Activated naive CD8-positive, alpha-beta T cell treated with anti-CD3 and anti-CD28 coated beads, Interleukin-2, amount 50 U/mL, for 16 hours (primary cell): ENCODE results near the gene GALNT10.

Experiments
- DNase-seq: peaks from one replicate; pipeline ENCODE4 v3.0.0-alpha.2; 2020; ENCODE audit warnings: low read depth, low spot score

The GALNT10 gene

GRCh38 chr5:154202379-154203260 lies 12.1 kb downstream of the GALNT10 start:
- DNase-seq, result peak; percentile 12

- DNase-seq, result no peak
These were observed 13.5 kb downstream of the GALNT10 start for GRCh38 chr5:154203798-154204578.

GRCh38 chr5:154205441-154206117 lies 15.0 kb downstream of the GALNT10 start:
- no peak for DNase-seq

GRCh38 chr5:154206311-154206710 lies 15.8 kb downstream of the GALNT10 start:
- no peak for DNase-seq

GRCh38 chr5:154207204-154207603 lies 16.7 kb downstream of the GALNT10 start:
- no peak for DNase-seq

GRCh38 chr5:154209591-154210081 lies 19.1 kb downstream of the GALNT10 start:
- no peak for DNase-seq

GRCh38 chr5:154210163-154210562 lies 19.6 kb downstream of the GALNT10 start:
- no peak for DNase-seq

GRCh38 chr5:154211641-154212390 lies 21.3 kb downstream of the GALNT10 start:
- no peak for DNase-seq

- no peak for DNase-seq
These were observed 23.1 kb downstream of the GALNT10 start for GRCh38 chr5:154213592-154213991.

GRCh38 chr5:154214371-154215106 lies 24.0 kb downstream of the GALNT10 start:
- no peak for DNase-seq

- DNase-seq, result no peak
These were observed 25.2 kb downstream of the GALNT10 start for GRCh38 chr5:154215571-154216325.

- no peak for DNase-seq
These were observed 26.9 kb downstream of the GALNT10 start for GRCh38 chr5:154217462-154217861.

GRCh38 chr5:154218786-154219185 lies 28.3 kb downstream of the GALNT10 start:
- DNase-seq, result no peak

GRCh38 chr5:154220625-154221024 lies 30.1 kb downstream of the GALNT10 start:
- no peak for DNase-seq

- no peak for DNase-seq
These were observed 30.9 kb downstream of the GALNT10 start for GRCh38 chr5:154221371-154221896.

- DNase-seq, result no peak
These were observed 31.9 kb downstream of the GALNT10 start for GRCh38 chr5:154222414-154222813.

GRCh38 chr5:154223320-154223719 lies 32.8 kb downstream of the GALNT10 start:
- no peak for DNase-seq

GRCh38 chr5:154227090-154227489 lies 36.6 kb downstream of the GALNT10 start:
- no peak for DNase-seq

GRCh38 chr5:154228696-154229095 lies 38.2 kb downstream of the GALNT10 start:
- DNase-seq, result no peak

- no peak for DNase-seq
These were observed 40.0 kb downstream of the GALNT10 start for GRCh38 chr5:154230526-154230925.
